ENCODE results near the gene EIF3L. TPM values are rescaled to one million over a fixed set of nuclear protein-coding genes. Genes with fewer than 3 reads are reported as not detected.

The EIF3L gene
- polyA plus RNA-seq, 3 donors = 209 to 503 (median 246) TPM

GRCh38 chr22:37932821-37933578 is 83.8 kb downstream of the EIF3L start:
- no peaks in the 10 kb centered on the region for H3K27me3 ChIP-seq (ENCODE audit: control insufficient read depth in 2 of 2, insufficient read depth in 2 of 2, low read length in 2 of 2)
- Mint-ChIP-seq H3K4me1 (peaks cover 10% of the 10 kb centered on the region), H3K36me3 (peaks cover 39 to 55% of the 10 kb centered on the region in 2 donors), H3K9me3 (no peaks in the 10 kb centered on the region), H3K4me3 (no peak overlapping the region), H3K27me3 (ENCODE audit: low read depth in 3 of 3) (peaks cover 0 to 3% (median 0%) of the 10 kb centered on the region in 3 donors), H3K27ac (peak overlapping the region in 3 of 7 donors; percentile 18 to 53 (median 50))
- H3K4me1 ChIP-seq (ENCODE audit: control insufficient read depth in 1 of 2, insufficient read depth in 2 of 2, low read length in 2 of 2) = peaks cover 6 to 8% of the 10 kb centered on the region in 2 donors
- H3K9me3 ChIP-seq (replicated peaks in 1 of 2; ENCODE audit: control insufficient read depth in 1 of 2, insufficient read depth in 1 of 2, low read length in 2 of 2) = no peaks in the 10 kb centered on the region
- no peak overlapping the region for H2AFZ ChIP-seq (ENCODE audit: insufficient read depth, low read depth, low read length, poor library complexity, severe bottlenecking)
- no peak overlapping the region for H3K9ac ChIP-seq (ENCODE audit: insufficient read depth, low read length, poor library complexity, severe bottlenecking)
- no peak overlapping the region for H3K27ac ChIP-seq (ENCODE audit: low read depth in 1 of 2, low read length in 2 of 2)
- intact Hi-C loops (cut with micrococcal nuclease) = loop anchor here in 1 of 2 donors (5.0 kb wide), 1 partner anchor 41 kb away; no protein-coding TSS in a partner anchor
- H3K4me3 ChIP-seq (replicated peaks in 1 of 3; ENCODE audit: low read depth in 2 of 3, low read length in 3 of 3) = no peak overlapping the region
- no peaks in the 10 kb centered on the region for H4K20me1 ChIP-seq (ENCODE audit: insufficient read depth, low read length)
- no peak overlapping the region for H3K4me2 ChIP-seq (replicated peaks; ENCODE audit: extremely low read depth, low read length, poor library complexity, severe bottlenecking)
- TF ChIP-seq, protein P1, sequence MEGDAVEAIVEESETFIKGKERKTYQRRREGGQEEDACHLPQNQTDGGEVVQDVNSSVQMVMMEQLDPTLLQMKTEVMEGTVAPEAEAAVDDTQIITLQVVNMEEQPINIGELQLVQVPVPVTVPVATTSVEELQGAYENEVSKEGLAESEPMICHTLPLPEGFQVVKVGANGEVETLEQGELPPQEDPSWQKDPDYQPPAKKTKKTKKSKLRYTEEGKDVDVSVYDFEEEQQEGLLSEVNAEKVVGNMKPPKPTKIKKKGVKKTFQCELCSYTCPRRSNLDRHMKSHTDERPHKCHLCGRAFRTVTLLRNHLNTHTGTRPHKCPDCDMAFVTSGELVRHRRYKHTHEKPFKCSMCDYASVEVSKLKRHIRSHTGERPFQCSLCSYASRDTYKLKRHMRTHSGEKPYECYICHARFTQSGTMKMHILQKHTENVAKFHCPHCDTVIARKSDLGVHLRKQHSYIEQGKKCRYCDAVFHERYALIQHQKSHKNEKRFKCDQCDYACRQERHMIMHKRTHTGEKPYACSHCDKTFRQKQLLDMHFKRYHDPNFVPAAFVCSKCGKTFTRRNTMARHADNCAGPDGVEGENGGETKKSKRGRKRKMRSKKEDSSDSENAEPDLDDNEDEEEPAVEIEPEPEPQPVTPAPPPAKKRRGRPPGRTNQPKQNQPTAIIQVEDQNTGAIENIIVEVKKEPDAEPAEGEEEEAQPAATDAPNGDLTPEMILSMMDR (IDR thresholded peaks at IDR 0.05) = no peak
- WGBS (ENCODE audit: insufficient coverage) = 91% methylated on average over 19 of the region's 21 CpGs
- no peaks in the 10 kb centered on the region for H3K79me2 ChIP-seq (ENCODE audit: insufficient read depth, low read length)
- H3K36me3 ChIP-seq (replicated peaks in 1 of 2; ENCODE audit: control insufficient read depth in 1 of 2, insufficient read depth in 2 of 2, low read length in 2 of 2) = peaks cover 30 to 31% of the 10 kb centered on the region in 2 donors
- no peak for DNase-seq

DNA sequence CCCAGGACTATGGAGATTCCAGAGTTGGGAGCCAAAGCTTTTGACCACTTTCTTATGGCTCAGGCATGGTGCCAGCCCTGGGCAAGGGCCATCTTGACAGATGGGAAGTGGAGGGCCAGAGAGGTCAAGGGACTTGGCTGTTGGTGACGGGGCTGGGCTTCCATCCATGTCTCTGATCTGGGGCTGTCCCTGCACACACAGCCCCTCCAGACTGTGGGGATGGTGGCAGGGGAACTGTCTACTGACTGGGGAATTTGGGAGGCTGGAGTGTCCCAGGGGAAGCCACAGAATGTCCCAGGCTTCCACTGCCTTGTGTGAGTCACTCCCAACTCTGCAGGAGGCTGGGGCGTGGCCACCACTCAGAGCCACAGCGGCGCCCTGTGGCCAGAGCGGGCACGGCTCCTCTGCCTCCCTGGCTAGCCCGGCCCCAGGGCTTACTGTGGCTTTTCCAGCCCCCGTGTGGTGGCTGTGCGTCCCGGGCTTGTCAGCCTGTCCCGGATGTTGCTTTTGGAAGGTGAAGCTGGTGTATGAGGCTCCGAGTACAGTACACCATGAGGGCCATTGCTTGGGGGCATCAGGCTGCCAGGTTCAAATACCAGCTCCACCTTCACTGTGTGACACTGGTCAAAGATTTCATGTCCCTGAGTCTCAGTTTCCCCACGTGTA is 84.6 kb downstream of the EIF3L start:
- Histone ChIP-seq H3K9me3 (replicated peaks in 1 of 2; ENCODE audit: control insufficient read depth in 1 of 2, insufficient read depth in 1 of 2, low read length in 2 of 2) (no peaks in the 10 kb centered on the region), H2AFZ (ENCODE audit: insufficient read depth, low read depth, low read length, poor library complexity, severe bottlenecking) (peak overlapping the region; percentile 24), H3K27me3 (ENCODE audit: control insufficient read depth in 2 of 2, insufficient read depth in 2 of 2, low read length in 2 of 2) (no peaks in the 10 kb centered on the region), H4K20me1 (ENCODE audit: insufficient read depth, low read length) (no peaks in the 10 kb centered on the region), H3K4me1 (ENCODE audit: control insufficient read depth in 1 of 2, insufficient read depth in 2 of 2, low read length in 2 of 2) (peaks cover 6 to 8% of the 10 kb centered on the region in 2 donors), H3K9ac (ENCODE audit: insufficient read depth, low read length, poor library complexity, severe bottlenecking) (no peak overlapping the region), H3K36me3 (replicated peaks in 1 of 2; ENCODE audit: control insufficient read depth in 1 of 2, insufficient read depth in 2 of 2, low read length in 2 of 2) (peaks cover 31% of the 10 kb centered on the region in 2 donors), H3K4me2 (replicated peaks; ENCODE audit: extremely low read depth, low read length, poor library complexity, severe bottlenecking) (no peak overlapping the region), H3K4me3 (replicated peaks in 1 of 3; ENCODE audit: low read depth in 2 of 3, low read length in 3 of 3) (no peak overlapping the region), H3K27ac (ENCODE audit: low read depth in 1 of 2, low read length in 2 of 2) (no peak overlapping the region), H3K79me2 (ENCODE audit: insufficient read depth, low read length) (no peaks in the 10 kb centered on the region)
- Mint-ChIP-seq H3K9me3 (no peaks in the 10 kb centered on the region), H3K36me3 (peaks cover 33 to 51% of the 10 kb centered on the region in 2 donors), H3K27ac (peak overlapping the region in 4 of 7 donors; percentile 40 to 69 (median 54)), H3K4me3 (no peak overlapping the region), H3K4me1 (peaks cover 10% of the 10 kb centered on the region), H3K27me3 (ENCODE audit: low read depth in 3 of 3) (peaks cover 0 to 3% (median 0%) of the 10 kb centered on the region in 3 donors)
- intact Hi-C loops (cut with micrococcal nuclease) = loop anchor here in 1 of 2 donors (5.0 kb wide), 1 partner anchor 42 kb away; no protein-coding TSS in a partner anchor
- TF ChIP-seq, protein P1 (IDR thresholded peaks at IDR 0.05) = peak; percentile 94
- peak; percentile 79 to 97 (median 91) for DNase-seq
- WGBS (ENCODE audit: insufficient coverage) = 3% methylated on average over 10 of the region's 13 CpGs

Small RNAs within 50 kb of the gene (small RNA-seq; reads per million reads assigned to genes)
- gene MIR659 (ENCODE audit: insufficient read length, low read depth) = not detected

Other genes starting within 250 kb of the EIF3L start
- 10 to 100 TPM; 19.8 to 91.0 (median 24.8) TPM for gene GGA1, start 240.6 kb upstream of the EIF3L start, polyA plus RNA-seq
- gene SH3BP1, start 209.8 kb upstream of the EIF3L start, polyA plus RNA-seq = 100 to 1,000 TPM in 1 of 3 donors, 10 to 100 TPM in 2; 20.0 to 214 (median 20.0) TPM
- 1 to 10 TPM; 1.0 to 4.7 (median 4.3) TPM for gene PDXP, start 190.7 kb upstream of the EIF3L start, polyA plus RNA-seq
- gene LGALS1, start 173.8 kb upstream of the EIF3L start, polyA plus RNA-seq = 1,000 to 10,000 TPM; 1,719 to 2,320 (median 1,844) TPM
- 10 to 100 TPM; 47.3 to 52.0 (median 49.2) TPM for gene NOL12, start 163.1 kb upstream of the EIF3L start, polyA plus RNA-seq
- 10 to 100 TPM; 43.0 to 46.6 (median 44.7) TPM for gene TRIOBP, start 152.4 kb upstream of the EIF3L start, polyA plus RNA-seq
- 1 to 10 TPM in 2 of 3 donors, under 1 TPM in 1; 0.56 to 1.9 (median 1.1) TPM for gene GCAT, start 41.5 kb upstream of the EIF3L start, polyA plus RNA-seq
- not detected for gene GALR3, start 26.0 kb upstream of the EIF3L start, polyA plus RNA-seq
- 10 to 100 TPM in 1 of 3 donors, 1 to 10 TPM in 2; 7.4 to 20.6 (median 9.5) TPM for gene ANKRD54, start 5.1 kb upstream of the EIF3L start, polyA plus RNA-seq
- gene MICALL1, start 56.9 kb downstream of the EIF3L start, polyA plus RNA-seq = 1 to 10 TPM in 2 of 3 donors, under 1 TPM in 1; 0.51 to 7.0 (median 1.3) TPM
- gene C22orf23, start 104.2 kb downstream of the EIF3L start, polyA plus RNA-seq = not detected
- gene POLR2F, start 104.3 kb downstream of the EIF3L start, polyA plus RNA-seq = 100 to 1,000 TPM in 2 of 3 donors, 10 to 100 TPM in 1; 45.4 to 182 (median 143) TPM
- not detected for gene SOX10, start 135.1 kb downstream of the EIF3L start, polyA plus RNA-seq
- gene PICK1, start 208.0 kb downstream of the EIF3L start, polyA plus RNA-seq = 10 to 100 TPM in 1 of 3 donors, 1 to 10 TPM in 2; 6.4 to 16.9 (median 7.2) TPM
- gene SLC16A8, start 234.8 kb downstream of the EIF3L start, polyA plus RNA-seq = not detected